Measurements from ENCODE around the gene BEND6. TPM values are rescaled to one million over a fixed set of nuclear protein-coding genes. Genes with fewer than 3 reads are reported as not detected.

Gene BEND6
- polyA plus RNA-seq, 3 donors: not detected

GRCh38 chr6:56956491-56956890 lies 1.6 kb downstream of the BEND6 start:
- H3K9me3 ChIP-seq (replicated peaks in 1 of 2; ENCODE audit: control insufficient read depth in 1 of 2, insufficient read depth in 1 of 2, low read length in 2 of 2): no peaks in the 10 kb centered on the region
- H3K4me1 ChIP-seq (ENCODE audit: control insufficient read depth in 1 of 2, insufficient read depth in 2 of 2, low read length in 2 of 2): peaks cover 21 to 22% of the 10 kb centered on the region in 2 donors
- H3K36me3 ChIP-seq (replicated peaks in 1 of 2; ENCODE audit: control insufficient read depth in 1 of 2, insufficient read depth in 2 of 2, low read length in 2 of 2): no peaks in the 10 kb centered on the region
- H3K27ac ChIP-seq (ENCODE audit: low read depth in 1 of 2, low read length in 2 of 2): no peak overlapping the region
- no peak overlapping the region for H3K4me2 ChIP-seq (replicated peaks; ENCODE audit: extremely low read depth, low read length, poor library complexity, severe bottlenecking)
- peaks cover 0 to 7% (median 2%) of the 10 kb centered on the region in 7 donors for H3K9me3 Mint-ChIP-seq
- H3K36me3 Mint-ChIP-seq: peaks cover 1 to 3% of the 10 kb centered on the region in 2 donors
- peaks cover 24 to 35% of the 10 kb centered on the region in 2 donors for H3K27me3 ChIP-seq (ENCODE audit: control insufficient read depth in 2 of 2, insufficient read depth in 2 of 2, low read length in 2 of 2)
- intact Hi-C loops (cut with micrococcal nuclease): no loop called here
- peak overlapping the region in 1 of 2 donors; percentile 11 for H3K4me3 Mint-ChIP-seq
- H2AFZ ChIP-seq (ENCODE audit: insufficient read depth, low read depth, low read length, poor library complexity, severe bottlenecking): no peak overlapping the region
- no peak for TF ChIP-seq CTCF (IDR thresholded peaks at IDR 0.05)
- no peaks in the 10 kb centered on the region for H3K79me2 ChIP-seq (ENCODE audit: insufficient read depth, low read length)
- no peak overlapping the region for H3K4me3 ChIP-seq (replicated peaks in 1 of 3; ENCODE audit: low read depth in 2 of 3, low read length in 3 of 3)
- H3K9ac ChIP-seq (ENCODE audit: insufficient read depth, low read length, poor library complexity, severe bottlenecking): no peak overlapping the region
- 58% methylated on average over 2 of the region's 4 CpGs for WGBS (ENCODE audit: insufficient coverage)
- H4K20me1 ChIP-seq (ENCODE audit: insufficient read depth, low read length): no peaks in the 10 kb centered on the region
- peaks cover 22% of the 10 kb centered on the region for H3K4me1 Mint-ChIP-seq
- H3K27ac Mint-ChIP-seq: peak overlapping the region in 2 of 7 donors; percentile 25 to 66
- DNase-seq: no peak
- peaks cover 27 to 33% (median 32%) of the 10 kb centered on the region in 3 donors for H3K27me3 Mint-ChIP-seq (ENCODE audit: low read depth in 3 of 3)

GRCh38 chr6:56957856-56958255 lies 2.9 kb downstream of the BEND6 start:
- intact Hi-C loops (cut with micrococcal nuclease): no loop called here
- H3K27me3 ChIP-seq (ENCODE audit: control insufficient read depth in 2 of 2, insufficient read depth in 2 of 2, low read length in 2 of 2): peaks cover 17 to 31% of the 10 kb centered on the region in 2 donors
- WGBS (ENCODE audit: insufficient coverage): no CpG with 5 or more reads among the region's 2 CpGs
- H3K4me1 ChIP-seq (ENCODE audit: control insufficient read depth in 1 of 2, insufficient read depth in 2 of 2, low read length in 2 of 2): peaks cover 21 to 22% of the 10 kb centered on the region in 2 donors
- no peak overlapping the region for H3K27ac ChIP-seq (ENCODE audit: low read depth in 1 of 2, low read length in 2 of 2)
- Mint-ChIP-seq H3K4me3 (no peak overlapping the region), H3K27me3 (ENCODE audit: low read depth in 3 of 3) (peaks cover 25 to 31% (median 26%) of the 10 kb centered on the region in 3 donors), H3K4me1 (peaks cover 22% of the 10 kb centered on the region), H3K36me3 (peaks cover 1 to 3% of the 10 kb centered on the region in 2 donors), H3K9me3 (peaks cover 0 to 7% (median 2%) of the 10 kb centered on the region in 7 donors), H3K27ac (no peak overlapping the region)
- no peaks in the 10 kb centered on the region for H3K79me2 ChIP-seq (ENCODE audit: insufficient read depth, low read length)
- no peak overlapping the region for H3K4me2 ChIP-seq (replicated peaks; ENCODE audit: extremely low read depth, low read length, poor library complexity, severe bottlenecking)
- no peak for TF ChIP-seq CTCF (IDR thresholded peaks at IDR 0.05)
- DNase-seq: no peak
- no peaks in the 10 kb centered on the region for H4K20me1 ChIP-seq (ENCODE audit: insufficient read depth, low read length)
- no peak overlapping the region for H3K4me3 ChIP-seq (replicated peaks in 1 of 3; ENCODE audit: low read depth in 2 of 3, low read length in 3 of 3)
- H3K9me3 ChIP-seq (replicated peaks in 1 of 2; ENCODE audit: control insufficient read depth in 1 of 2, insufficient read depth in 1 of 2, low read length in 2 of 2): no peaks in the 10 kb centered on the region
- no peaks in the 10 kb centered on the region for H3K36me3 ChIP-seq (replicated peaks in 1 of 2; ENCODE audit: control insufficient read depth in 1 of 2, insufficient read depth in 2 of 2, low read length in 2 of 2)
- no peak overlapping the region for H2AFZ ChIP-seq (ENCODE audit: insufficient read depth, low read depth, low read length, poor library complexity, severe bottlenecking)
- H3K9ac ChIP-seq (ENCODE audit: insufficient read depth, low read length, poor library complexity, severe bottlenecking): no peak overlapping the region
